GM12878 (cell line): Measurements from ENCODE around the gene GGNBP2. TPM values are rescaled to one million over a fixed set of nuclear protein-coding genes. Genes with fewer than 3 reads are reported as not detected.

Source experiments
- BHLHE40 ChIP-seq, 2 experiments: fragments of 450-650 bp in 1 of 2; IDR thresholded peaks; 2 replicates each; pipeline ENCODE4 v1.6.1; 2011 to 2017; ENCODE audit warnings: low read depth in 2 of 2, borderline replicate concordance in 1 of 2, improper control_type of control experiment in 1 of 2, low read length in 1 of 2, mild to moderate bottlenecking in 1 of 2
- CREB1 ChIP-seq: IDR thresholded peaks from 2 replicates; pipeline ENCODE4 v1.6.1; 2012; ENCODE audit warnings: low read depth, mild to moderate bottlenecking, inconsistent platforms
- IRF4 ChIP-seq: IDR thresholded peaks from 2 replicates; pipeline ENCODE4 v1.6.1; 2011; ENCODE audit warnings: low read depth, low read length
- MEF2A ChIP-seq: IDR thresholded peaks from 2 replicates; pipeline ENCODE4 v1.6.1; 2011; ENCODE audit warnings: low read depth, mild to moderate bottlenecking, low read length, moderate library complexity; ENCODE audit not compliant: insufficient read depth
- PRDM15 ChIP-seq: fragments of 450-650 bp; formaldehyde crosslinking; IDR thresholded peaks from 2 replicates; pipeline ENCODE4 v1.4.0; 2020; ENCODE audit warnings: mild to moderate bottlenecking, moderate library complexity
- SIX5 ChIP-seq: IDR thresholded peaks from 2 replicates; pipeline ENCODE4 v1.6.1; 2011; ENCODE audit warnings: mild to moderate bottlenecking, low read depth, low read length, moderate library complexity; ENCODE audit not compliant: severe bottlenecking
- SKIL ChIP-seq: fragments of 450-650 bp; IDR thresholded peaks from 2 replicates; pipeline ENCODE4 v1.6.1; 2017; ENCODE audit warnings: mild to moderate bottlenecking, low read depth, inconsistent platforms; ENCODE audit not compliant: poor library complexity, severe bottlenecking
- polyA plus RNA-seq, 11 experiments: library from polyadenylated mRNA; depleted of rRNA in 4 of 11; unstranded in 6 of 11; stranded (reverse) in 5 of 11; fragments of >200 nt; fragmentation: Nextera tagmentation in 4 of 11; fragmentation: Illumina TruSeq in 1 of 11; extraction: Ambion mirVana in 4 of 11; extraction: Trizol in 1 of 11; gene quantifications; 1 replicate in 1 of 11; 2 replicates in 10 of 11; pipeline versions ENCODE4 v1.2.1 to v1.2.3, GENCODE V29; 2011 to 2016; ENCODE audit warnings: inconsistent platforms in 2 of 11, missing spikeins in 2 of 11, low read depth in 1 of 11
- total RNA-seq, 4 experiments: library from RNA; depleted of rRNA in 3 of 4; stranded (reverse); fragments of >200 nt in 3 of 4; fragmentation: Illumina TruSeq in 1 of 4; extraction: Trizol in 1 of 4; gene quantifications; 2 replicates each; pipeline versions ENCODE4 v1.2.1 to v1.2.3, GENCODE V29; 2013 to 2021
- TF ChIP-seq, protein P1 (sequence below): IDR thresholded peaks from 2 replicates; pipeline ENCODE4 v1.6.1; 2011; ENCODE audit warnings: low read depth, low read length, improper control_type of control experiment, borderline replicate concordance

The GGNBP2 gene
- total and polyA plus RNA-seq, 10 of the 15 experiments (the other 5 are each of a cell fraction or from before 2014, with no cell fraction given) = 36.3 to 82.0 (median 50.0) TPM

- TF ChIP-seq PRDM15 (CRISPR knock-in tag) (no peak), SKIL (no peak), IRF4 (no peak), MEF2A (no peak), SIX5 (no peak), BHLHE40 (IDR thresholded peaks at IDR 0.05; ENCODE audit: borderline replicate concordance in 1 of 2, low read depth in 2 of 2, low read length in 1 of 2) (no peak), CREB1 (no peak)
- TF ChIP-seq, protein P1, sequence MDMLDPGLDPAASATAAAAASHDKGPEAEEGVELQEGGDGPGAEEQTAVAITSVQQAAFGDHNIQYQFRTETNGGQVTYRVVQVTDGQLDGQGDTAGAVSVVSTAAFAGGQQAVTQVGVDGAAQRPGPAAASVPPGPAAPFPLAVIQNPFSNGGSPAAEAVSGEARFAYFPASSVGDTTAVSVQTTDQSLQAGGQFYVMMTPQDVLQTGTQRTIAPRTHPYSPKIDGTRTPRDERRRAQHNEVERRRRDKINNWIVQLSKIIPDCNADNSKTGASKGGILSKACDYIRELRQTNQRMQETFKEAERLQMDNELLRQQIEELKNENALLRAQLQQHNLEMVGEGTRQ = no peak
These were observed 34.1 kb upstream of the GGNBP2 start (continued) for GRCh38 chr17:36510636-36511035.
